Measurements from ENCODE around the gene MTHFR.
A peak's percentile ranks its signal among the peaks of the same experiment; 100 is the strongest.

Gene MTHFR

DNA sequence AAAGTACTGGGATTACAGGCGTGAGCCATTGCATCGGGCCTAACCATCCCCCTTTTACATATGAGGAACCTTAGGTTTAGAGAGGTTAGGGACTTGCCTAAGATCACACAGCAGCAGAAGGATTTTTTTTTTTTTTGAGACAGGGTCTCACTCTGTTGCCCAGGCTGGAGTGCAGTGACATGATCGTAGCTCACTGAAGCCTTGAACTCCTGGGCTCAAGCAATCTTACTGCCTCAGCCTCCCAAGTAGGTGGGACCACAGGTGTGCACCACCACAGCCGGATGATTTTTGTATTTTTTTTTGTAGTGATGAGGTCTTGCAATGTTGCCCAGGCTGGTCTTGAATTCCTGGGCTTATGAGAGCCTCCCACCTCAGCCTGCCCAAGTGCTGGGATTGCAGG, 46.0 kb downstream of the MTHFR start:
- DNase-seq (ENCODE audit: low read depth in 2 of 2): no peak

DNA sequence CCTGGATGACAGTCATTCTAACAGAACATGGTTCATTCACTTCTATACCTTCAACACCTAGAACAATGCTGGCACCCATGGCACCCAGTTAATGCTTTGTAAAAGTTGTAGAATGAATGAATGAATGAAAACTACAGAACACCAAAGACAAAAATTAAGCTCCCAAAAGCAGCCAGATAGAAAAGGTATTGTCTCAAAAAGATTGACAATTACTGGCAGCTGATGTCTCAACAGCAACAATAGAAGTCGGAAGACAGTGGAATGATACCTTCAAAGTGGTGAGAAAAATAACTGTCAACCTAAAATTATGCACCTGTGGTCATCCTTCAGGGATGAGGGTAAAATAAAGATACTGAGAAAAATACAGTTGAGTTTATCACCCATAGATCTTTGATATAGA, 48.7 kb downstream of the MTHFR start:
- DNase-seq (ENCODE audit: low read depth in 2 of 2): no peak

DNA sequence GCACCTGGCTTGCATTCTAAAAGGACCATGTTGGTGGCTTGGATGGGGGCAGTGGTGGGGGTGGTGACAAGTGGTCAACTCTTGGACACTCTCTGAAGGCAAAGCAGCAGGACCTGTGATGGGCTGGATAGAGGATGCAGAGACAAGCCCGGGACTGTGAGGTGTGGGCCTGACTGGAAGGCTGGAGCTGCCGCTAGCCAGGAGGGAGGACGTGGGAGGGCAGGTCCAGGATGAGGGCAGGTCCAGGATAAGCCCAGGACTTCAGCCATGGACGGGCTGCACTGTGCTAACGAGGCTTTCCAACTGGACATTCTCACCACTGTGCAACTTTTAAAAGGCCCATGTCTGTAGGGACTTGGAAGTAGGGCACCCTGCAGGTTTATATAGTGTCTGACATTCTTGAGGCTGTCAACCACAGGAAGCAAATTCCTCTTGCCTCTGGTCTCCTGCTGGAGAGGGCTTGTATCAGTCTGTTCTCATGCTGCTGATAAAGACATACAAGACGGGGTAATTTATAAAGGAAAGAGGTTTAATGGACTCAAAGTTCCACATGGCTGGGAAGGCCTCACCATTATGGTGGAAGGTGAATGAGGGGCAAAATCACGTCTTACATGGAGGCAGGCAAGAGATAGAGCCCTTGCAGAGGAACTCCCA, 52.1 kb downstream of the MTHFR start:
- no peak for DNase-seq (ENCODE audit: low read depth in 2 of 2)

DNA sequence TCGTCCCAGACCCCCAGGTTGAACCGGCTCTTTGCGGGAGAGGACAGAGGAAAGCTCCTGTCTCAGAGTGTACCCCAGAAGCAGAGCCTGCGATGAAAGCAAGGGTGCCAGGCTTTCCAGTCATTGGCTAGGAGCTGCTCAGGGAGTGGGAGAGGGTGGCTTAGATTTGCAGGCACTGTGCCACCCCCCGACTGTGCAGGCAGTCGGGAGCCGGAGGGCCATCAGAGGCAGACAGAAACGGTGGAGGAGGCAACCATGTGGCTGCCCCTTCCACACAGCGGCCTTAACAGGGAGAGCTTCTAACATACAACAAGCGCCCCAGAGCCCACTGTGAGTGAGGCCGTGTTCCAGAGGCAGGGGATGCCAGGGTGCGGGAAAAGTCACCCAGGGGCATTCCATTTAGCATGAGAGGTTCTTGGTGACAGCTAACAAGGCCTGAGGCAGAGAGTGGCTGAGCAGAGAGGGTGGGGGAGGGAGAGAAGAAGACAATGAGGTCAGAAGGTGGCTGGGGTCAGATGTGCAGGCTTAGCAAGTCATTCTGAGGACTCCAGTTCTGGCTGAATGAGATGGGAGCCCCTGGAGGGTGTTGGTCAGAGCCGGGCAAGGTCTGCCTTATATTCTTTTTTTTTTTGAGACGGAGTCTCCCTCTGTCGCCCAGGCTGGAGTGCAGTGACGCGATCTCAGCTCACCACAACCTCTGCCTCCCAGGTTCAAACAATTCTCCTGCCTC, 53.2 kb downstream of the MTHFR start:
- DNase-seq (ENCODE audit: low read depth in 2 of 2): no peak

DNA sequence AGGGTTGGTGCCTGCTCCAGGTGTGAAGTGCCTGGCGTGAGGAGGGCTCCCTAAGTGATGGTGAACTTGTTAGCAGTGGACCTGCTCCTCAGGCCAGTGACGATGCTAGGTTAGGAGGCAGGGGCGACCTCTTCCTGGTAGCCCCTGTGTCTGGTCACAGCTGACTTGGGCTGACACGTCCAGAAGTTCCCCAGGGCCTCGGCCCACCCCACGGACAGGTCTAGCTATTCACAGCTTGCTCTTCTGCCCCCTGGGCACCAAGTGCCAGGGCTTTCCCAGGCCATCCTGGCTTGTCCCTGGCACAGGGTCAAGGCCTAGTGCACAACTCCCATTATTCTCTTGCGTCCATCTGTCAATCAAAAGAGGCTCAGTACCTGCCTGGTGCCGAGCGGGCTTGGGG, 54.7 kb downstream of the MTHFR start:
- no peak for DNase-seq (ENCODE audit: low read depth in 2 of 2)

DNA sequence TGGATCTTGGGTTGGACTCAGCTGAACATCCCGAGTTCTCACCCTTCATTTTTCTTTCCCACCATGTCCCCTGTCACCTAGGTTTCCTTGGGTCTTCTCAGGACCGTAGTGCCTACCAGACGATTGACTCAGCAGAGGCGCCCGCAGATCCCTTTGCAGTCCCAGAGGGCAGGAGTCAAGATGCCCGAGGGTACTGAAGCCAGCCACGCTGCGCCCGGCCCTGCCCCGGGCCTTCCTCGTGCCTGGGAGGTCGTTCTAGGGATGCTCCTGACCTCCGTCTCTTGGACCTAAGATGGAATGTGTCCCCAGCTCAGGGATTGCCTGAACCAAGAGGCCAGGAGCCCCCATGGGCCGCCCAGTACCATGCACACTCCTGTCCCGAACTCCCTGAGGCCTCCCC, 55.8 kb downstream of the MTHFR start:
- no peak for DNase-seq (ENCODE audit: low read depth in 2 of 2)

DNA sequence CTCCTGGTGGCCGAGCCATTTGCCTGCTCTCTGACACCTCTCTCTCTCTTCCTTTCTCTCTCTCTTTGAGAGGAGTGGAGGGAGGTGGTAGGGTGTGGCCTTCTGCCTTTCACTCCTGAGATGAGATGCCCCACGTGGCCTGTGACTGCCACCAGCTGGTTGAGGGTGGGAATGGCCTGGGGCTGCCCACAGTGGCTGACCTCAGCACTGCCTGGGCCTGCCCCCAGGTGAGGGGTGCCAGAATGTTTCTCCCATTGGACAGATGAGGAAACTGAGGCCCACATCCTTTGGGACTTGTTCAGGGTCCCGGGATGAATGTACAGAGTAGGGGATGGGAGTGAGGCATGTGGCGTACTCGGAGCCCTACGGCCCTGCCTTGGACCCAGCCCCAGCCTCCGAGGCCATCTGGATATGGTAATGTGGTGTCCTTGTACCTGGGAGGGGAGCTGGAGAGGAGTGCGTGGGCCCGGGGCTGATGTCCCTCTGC, 56.5 kb downstream of the MTHFR start:
- no peak for DNase-seq (ENCODE audit: low read depth in 2 of 2)

DNA sequence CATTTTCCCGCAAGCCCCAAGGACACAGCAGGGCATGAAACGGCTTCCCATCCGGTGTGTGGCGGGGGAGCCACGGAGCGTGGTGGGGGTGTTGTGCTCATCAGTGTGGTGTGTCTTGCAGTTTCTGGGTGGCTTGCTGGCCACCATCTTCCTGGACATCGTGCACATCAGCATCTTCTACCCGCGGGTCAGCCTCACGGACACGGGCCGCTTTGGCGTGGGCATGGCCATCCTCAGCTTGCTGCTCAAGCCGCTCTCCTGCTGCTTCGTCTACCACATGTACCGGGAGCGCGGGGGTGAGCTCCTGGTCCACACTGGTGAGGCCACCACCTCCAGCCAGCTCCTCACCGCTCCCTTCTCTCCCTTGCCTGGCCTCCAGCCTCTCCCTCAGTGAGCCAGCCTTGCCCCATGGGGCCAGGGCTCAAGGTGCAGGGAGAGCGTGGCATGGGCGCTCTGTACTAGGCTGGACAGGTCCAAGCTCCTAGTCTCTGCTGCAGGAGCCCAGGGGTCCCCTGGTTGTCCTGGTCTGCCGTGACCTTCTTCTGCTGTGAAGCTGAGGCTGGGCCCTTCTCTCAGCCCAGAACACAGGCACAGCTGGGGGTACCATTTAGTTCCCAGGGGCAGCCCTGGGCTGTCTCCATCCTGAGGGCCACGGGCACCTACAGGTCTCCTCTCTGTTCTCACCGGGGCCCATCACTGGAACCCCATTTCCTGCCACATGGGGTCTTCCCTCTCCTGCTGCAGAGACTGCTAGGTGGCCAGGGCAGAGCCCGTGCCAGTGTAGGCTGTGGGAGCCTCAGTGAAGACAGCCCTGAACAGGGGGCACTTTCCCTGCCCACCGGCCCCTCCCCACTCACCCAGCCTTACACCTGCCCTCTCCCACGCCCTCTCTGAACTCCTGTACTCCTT, 57.2 kb downstream of the MTHFR start:
- no peak for DNase-seq (ENCODE audit: low read depth in 2 of 2)

DNA sequence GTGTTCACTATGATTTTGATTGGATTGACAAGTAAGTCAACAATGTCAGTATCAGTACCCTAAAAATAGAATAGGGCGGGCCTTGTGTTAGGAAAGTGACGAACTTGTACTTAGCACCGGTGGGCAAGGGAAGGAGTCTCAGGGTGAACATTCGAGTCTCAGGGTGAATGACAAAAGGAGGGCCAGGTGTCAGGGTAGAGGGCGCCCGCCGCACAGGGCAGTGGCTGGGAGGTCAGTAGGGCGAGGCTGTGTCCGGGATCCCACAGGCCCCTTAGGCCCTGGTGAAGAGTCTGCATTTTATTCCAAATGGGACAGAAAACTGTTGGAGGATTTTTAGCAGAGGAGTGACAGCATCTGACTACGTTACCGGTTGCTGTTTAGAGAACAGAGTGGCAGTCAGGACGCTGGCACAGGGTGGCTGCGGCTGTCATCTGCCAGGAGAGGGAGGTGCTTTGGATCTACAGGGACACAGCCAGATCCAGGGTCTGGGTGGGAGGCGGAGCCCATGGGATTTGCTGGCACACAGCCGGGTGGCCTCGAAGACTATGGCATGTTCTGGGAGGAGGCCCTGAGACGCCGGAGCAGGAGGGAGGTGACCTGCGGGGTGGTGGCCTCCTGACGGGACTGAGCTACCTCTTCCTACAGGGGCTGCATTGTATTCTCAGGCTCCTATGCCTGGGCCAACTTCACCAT, 58.8 kb downstream of the MTHFR start:
- no peak for DNase-seq (ENCODE audit: low read depth in 2 of 2)

DNA sequence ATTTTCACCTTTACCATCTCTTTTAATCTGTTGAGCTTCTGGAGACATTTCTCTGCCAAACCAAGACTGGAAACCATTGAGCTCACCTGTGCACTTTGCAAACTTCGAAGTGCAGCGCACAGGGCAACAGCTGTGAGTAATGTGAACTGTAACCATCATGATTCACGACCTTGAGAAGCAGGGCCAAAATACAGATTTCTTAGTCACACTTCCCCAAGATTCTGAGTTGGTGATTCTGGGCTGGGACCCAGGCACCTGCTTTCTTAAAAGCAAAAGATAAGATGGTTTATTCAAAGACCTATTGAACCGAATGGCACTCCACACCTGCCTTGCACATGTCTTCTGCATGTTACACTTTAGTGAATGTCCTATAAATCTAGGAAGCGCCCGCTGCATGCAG, 59.7 kb downstream of the MTHFR start:
- DNase-seq (ENCODE audit: low read depth in 2 of 2): no peak

DNA sequence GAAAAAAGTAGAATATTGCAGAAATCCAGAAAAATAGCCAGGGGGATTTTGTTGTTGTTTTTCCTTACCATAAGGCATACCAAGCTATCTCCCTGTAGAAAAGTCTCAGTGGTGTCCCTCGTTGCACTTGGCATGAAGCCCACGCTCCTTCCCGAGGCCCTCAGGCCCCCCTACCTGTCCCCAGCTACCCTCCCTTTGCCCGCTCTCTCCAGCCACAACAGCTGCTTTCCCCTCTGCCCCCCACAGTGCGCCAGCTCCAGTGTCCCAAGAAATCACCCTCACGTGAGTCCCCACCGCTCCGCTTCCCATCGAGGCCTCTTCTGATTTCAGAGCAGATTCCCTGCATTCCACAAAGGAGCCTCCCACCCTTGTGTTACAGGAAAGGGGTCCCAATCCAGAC, 61.5 kb downstream of the MTHFR start:
- no peak for DNase-seq (ENCODE audit: low read depth in 2 of 2)

DNA sequence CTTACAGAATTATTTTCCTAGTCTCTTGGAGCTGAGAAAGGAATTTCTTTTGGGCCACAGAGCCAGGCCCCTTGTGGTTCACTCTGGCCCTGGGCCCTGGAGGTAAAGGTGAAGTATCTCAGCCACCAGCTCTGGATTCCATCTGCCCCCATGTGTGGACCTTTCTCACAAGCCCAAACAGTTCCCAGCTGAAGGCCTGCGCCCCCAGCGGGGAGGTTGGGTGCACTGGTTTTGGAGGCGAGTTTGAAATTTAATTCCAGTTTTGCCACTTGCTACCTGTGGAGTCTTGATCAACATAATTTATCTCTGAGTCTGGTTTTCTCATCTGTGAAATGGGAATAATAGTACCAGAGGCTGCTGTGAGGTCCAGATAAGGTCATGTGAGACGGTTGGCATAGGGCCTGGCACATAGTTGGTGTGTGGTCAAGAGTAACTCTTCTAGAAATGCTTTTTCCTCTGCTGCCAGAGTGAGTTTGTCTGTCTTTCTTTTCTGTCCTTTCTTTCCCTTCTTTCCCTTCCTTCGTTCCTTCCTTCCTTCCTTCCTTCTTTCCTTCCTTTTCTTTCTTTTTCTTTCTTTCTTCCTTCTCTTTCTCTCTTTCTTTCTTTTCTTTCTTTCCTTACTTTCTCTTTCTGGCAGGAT, 63.7 kb downstream of the MTHFR start:
- no peak for DNase-seq (ENCODE audit: low read depth in 2 of 2)

DNA sequence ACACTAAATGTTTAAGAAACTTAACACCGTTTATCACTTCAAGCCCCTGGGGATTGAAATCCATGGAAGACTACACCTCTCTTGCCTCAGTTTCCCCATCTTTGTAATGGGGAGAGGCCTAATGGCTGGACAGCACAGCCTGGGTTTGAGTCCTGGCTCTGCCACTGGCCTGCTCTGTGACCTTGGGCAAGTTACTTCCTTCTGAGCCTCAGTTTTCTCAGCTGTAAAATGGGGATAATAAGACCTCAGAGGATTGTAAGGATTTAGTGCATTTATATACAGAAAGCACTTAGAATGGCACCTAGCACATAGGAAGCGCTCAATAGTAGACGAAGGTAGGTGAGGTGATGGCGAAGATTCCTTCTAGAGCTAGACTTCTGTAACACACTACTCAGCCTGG, 64.3 kb downstream of the MTHFR start:
- no peak for DNase-seq (ENCODE audit: low read depth in 2 of 2)

DNA sequence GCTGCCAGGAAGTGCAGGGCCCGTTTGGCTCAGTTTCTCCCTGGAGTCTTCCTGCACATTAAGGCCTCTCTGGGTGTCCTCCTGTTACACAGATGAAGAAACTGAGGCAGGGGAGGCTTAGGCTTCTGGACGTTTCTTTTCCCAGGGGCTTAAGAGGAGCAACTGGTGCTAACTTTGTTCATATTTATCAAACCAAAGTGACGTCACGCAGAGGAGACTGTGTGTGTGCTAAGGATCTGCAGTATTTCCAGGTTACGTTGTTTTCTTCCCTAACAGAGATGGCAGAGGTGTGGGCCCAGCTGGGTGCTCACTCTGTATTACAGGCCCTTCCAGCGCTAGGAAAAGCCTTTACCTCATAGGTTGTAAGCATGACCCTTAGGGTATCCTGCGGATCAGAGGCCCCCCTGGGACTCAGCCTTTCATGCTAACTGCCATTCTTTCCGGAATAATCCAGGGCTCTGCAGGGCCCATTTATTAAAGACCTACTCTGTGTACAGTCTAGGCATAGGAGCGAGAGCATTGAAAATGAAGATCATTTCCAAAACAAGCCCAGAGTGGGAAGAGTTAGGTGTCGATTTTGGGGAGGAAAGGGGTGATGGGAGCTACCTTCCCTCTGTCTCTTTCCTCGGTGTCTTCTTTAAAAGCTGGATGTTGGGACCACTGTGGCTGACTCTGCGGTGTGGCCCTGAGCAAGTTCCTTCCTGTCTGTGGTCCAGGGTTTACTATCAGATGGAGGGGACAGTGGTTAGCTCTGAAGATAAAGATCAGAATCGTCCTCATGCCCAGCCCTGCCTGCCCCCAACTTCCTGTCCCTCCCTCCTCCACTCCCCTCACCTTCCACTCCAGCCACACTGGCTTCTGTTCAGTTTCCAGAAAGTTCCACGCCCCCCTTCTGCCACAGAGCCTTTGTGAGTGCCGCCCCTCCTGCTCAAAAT, 65.2 kb downstream of the MTHFR start:
- no peak for DNase-seq (ENCODE audit: low read depth in 2 of 2)

DNA sequence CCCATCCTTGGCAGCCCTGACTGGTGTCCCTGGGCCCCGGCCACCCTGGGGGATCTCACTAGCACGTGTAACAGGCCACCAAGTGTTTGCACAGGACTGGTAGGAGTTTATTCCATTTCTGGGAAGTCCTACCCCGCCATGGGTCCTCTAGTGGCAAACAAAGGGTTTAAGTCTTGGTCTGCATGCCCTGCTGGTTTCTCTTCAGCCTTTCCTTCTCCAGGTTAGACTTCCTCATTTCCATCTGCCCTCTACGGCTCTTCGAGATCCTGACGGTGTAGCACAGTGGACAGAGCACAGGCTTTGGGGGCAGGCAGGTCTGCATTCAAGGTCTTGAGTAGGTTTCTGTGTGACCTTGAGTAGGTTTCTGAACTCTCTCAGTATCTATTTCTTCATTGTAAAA, 67.0 kb downstream of the MTHFR start:
- DNase-seq (ENCODE audit: low read depth in 2 of 2): no peak

DNA sequence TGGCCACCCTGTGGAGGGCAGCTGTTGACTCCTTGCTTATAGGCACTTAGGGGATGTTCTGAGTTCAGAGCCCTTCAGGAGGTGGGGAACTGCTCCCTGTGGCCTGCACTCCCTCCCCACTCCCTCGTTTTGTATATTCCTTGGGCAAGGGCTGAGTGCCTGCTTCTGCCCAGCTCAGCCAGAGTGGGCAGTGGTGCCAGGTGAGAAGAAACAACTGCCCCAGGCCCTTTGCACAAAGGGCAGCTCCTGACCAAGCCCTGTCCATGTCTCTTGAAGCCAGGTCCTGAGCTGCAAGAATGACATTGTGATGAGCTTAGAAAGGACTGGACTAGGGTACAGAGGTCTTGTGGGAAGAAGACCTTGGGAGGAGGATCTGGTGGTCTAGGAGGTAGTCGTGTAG, 67.7 kb downstream of the MTHFR start:
- DNase-seq (ENCODE audit: low read depth in 2 of 2): no peak

DNA sequence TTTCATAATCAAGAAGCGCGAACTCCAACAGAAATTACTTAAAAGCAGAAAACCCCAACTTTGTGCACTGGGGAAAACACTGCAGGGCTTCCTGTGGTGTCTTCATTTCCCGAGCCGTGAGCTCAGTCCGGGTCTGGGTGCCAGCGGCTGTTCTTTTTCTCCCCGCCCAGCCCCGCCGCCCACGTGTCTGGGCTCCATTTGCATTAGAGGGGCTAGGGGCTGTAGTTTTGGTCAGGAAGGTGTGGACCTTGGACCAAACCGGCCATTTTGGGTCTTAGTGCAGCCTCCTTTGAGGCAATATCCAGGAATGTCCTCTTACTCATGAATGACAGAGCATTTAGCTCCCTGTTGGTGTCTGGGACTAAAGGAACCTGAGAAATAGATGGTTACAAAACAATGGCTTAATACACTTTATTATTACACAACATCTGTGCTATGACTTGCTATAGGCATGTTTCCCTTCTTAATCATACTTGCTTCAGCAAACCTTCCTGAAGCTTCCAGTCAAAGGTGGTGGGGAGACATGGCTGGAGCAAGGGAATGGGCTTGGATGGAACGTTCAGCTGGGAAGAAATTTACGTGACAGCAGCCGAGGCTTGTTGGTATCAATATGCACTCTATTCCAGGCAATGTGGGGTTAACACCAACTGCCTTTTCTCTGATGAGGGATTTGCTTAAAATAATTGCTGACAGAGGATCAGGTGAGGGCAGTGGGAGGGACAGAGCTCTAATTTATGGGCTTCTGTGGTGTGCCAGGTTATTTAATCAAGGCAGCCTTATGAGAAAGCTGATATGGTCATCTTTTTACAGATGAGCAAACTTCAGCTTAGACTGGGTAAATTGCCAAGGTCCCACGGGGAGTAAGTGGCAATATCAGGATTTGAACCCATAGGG, 68.8 kb downstream of the MTHFR start:
- no peak for DNase-seq (ENCODE audit: low read depth in 2 of 2)

DNA sequence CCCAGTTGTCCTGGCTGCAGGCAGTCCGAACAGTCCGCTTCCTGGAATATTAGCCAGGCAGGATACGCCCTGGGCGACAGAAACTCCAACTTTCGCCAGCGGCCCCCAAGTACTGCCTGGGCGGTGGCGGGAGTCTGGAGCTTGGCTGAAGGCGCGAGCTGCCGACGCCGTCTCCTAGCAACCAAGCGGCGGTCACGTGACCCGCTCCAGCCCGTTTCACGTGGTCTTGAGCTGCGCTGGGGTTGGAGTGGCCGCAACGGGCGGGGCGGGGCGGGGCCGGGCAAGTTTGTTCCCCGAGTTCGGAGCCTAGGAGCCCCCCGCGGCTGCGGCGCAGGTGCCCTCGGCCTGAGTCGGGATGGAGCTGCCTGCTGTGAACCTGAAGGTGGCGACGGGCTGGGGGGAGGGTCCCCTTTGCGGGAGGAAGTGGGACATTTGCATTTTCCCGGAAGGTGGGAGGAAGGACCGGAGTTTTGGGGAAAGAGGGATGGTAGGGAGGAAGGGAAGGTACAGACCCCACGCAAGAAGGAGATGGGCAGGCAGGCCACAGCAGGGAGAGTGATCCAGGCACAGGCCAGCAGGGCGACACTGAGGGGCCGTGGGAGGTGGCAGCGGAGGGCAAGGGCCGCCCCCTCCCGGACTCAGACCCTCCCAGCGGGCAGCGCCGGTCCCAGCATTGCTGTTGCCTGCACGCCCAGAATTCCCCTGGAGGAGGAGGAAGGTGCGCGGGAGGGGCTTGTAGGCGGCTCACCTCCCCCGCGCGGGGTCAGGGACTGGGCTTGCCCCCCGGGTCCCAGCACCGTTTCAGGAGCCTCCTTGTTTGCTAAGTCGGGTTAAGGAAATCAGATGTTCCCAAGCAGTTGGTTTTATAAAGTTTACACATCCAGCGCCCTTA, 69.7 kb downstream of the MTHFR start, which contains the start of gene AGTRAP:
TSS of gene AGTRAP (plus strand) at position 283 of the 892 bp plus-strand sequence. CDS start at position 356, 73 bp downstream.
- peak; percentile 63 to 75 for DNase-seq (ENCODE audit: low read depth in 2 of 2)
